D341Med (cell line): ENCODE results near the gene GTF2IRD1.
"Not testable (repeated sequence)": the region's sequence is repeated elsewhere in the genome, so short reads cannot be mapped to it uniquely, and the experiment has no call there.

Experiments used
- DNase-seq: peaks from one replicate; pipeline ENCODE4 v3.0.0; 2012; ENCODE audit warnings: low spot score

The GTF2IRD1 gene

GRCh38 chr7:74604326-74605020, 150.8 kb downstream of the GTF2IRD1 start:
- no peak for DNase-seq

GRCh38 chr7:74606101-74606908, 152.6 kb downstream of the GTF2IRD1 start:
- DNase-seq = peak; percentile 85

DNA sequence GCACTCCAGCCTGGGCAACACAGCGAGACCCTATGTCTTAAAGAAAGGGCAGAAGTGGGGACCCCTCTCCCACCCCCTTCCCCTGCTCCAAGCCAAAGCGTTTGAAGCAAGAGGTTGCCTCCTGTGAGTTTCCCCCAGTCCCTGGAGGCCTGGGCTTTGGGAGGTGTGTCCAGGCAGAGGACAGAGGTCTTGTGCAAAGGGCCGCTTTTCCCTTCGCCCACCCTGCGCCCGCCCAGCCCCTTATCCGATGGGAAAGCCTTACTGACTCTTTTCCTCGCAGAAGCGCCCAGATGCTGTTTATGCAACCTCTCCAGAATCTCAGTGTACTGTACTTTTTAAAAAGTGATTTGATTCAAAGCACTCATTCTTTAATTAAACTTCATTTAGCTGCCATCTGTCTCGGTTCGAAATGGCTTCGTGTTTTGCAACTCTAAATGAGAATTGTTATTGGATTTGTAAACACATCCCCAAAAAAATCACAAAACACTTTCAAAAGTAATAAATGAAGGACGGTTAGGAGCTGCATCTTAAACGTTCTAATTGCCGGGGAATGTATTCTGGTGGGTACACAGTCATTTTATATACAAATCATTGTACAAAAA, 153.3 kb downstream of the GTF2IRD1 start:
- DNase-seq = no peak

GRCh38 chr7:74612015-74612829, 158.5 kb downstream of the GTF2IRD1 start:
- no peak for DNase-seq

GRCh38 chr7:74615933-74616780, 162.5 kb downstream of the GTF2IRD1 start:
- no peak for DNase-seq

DNA sequence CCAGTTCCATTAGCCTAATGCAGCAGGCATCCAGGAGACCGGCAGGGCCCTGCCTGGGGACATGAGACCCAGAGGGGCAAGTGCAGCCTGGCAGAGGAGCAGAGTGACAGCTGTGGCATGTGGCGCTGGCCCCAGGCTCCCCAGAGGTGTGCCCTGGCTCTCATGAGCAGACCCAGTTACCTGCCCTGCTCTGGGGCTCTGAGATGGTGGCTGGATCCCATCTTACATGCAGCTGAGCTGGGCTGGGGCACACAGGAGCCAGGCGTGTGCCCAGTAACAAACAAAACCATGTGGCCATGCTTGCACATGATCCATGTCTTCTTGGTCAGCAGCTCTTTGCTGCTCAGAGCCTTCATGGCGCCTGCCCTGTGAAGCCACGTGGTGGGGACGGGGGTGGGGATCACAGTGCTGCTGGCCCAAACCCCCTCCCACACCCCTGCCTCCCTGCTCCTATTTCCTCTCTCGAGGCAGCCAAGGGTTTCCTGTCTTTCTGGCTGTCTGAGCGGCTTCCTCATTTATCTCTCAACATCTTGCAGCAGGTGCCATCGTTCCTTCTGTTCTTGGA, 163.6 kb downstream of the GTF2IRD1 start:
- DNase-seq = no peak

- DNase-seq = no peak
Measured at GRCh38 chr7:74619235-74619860, 165.6 kb downstream of the GTF2IRD1 start.

GRCh38 chr7:74622228-74622749, 168.6 kb downstream of the GTF2IRD1 start:
- no peak for DNase-seq

DNA sequence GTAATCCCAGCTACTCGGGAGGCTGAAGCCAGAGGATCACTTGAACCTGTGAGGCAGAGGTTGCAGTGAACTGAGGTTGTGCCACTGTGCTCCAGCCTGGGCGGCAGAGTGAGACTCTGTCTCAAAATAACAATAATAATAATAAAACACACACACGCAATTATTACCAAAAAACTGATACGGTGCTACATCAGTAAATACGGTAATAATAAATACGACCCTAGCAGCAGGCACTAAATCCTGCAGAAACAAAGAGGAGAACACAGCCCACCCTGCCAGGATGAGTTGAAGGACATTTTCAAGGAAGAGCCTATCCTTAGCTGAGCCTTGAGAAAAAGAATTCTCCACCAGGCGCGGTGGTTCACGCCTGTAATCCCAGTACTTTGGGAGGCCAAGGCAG, 169.4 kb downstream of the GTF2IRD1 start:
- DNase-seq = no peak

DNA sequence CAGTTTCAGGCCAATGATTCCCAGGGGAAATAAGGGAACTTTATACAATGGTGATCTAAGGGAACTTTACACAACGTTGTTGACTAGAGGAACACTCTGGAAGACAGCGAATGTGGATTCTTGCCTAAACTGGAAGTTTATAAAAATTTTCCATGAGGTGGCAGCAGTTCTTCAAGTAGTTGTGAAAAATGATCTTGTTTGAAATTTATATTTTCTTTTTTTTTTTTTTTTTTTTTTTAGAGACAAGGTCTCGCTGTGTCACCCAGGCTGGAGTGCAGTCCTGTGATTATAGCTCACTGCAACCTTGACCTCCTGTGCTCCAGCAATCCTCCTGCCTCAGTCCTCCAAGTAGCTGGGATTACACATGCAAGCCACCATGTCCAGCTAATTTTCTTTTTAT, 171.7 kb downstream of the GTF2IRD1 start:
- DNase-seq = no peak

DNA sequence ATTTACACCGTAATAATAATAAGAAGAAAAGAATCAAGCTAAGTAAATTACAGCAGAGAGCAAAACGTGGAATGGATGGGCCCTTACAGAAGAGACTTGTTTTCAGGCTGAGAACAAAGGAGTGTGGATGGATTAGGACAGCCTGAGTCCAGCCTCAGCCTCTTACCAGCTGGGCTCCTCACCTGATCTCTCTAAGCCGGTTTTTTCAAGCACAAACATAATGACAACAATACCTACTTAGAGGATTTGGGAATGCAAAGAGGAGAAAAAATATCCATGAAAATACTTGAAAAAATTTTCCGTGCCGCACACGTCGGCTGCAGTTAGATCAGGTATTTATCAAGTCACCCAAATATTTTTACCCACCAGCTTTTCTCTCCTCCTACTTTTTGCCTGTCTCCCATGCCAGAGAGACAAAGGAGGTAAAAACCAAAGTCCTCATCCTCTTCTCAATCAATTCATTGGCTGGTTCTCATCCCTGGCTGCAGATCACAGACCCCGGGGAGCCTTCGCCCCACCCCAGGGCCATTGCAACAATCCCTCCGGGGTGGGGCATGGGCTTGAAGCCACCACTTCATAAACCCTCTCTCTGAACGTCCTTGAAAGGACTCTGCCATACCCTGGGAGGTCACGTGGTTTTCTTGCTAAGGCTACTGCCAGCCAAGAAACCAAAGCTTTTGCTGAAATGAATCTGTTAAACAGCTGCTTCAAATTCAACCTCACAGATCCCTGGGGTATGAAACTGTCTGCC, 174.1 kb downstream of the GTF2IRD1 start:
- DNase-seq = peak; percentile 90

GRCh38 chr7:74632505-74632904, 178.8 kb downstream of the GTF2IRD1 start:
- no peak for DNase-seq

- no peak for DNase-seq
Measured at GRCh38 chr7:74633451-74633921, 179.8 kb downstream of the GTF2IRD1 start.

DNA sequence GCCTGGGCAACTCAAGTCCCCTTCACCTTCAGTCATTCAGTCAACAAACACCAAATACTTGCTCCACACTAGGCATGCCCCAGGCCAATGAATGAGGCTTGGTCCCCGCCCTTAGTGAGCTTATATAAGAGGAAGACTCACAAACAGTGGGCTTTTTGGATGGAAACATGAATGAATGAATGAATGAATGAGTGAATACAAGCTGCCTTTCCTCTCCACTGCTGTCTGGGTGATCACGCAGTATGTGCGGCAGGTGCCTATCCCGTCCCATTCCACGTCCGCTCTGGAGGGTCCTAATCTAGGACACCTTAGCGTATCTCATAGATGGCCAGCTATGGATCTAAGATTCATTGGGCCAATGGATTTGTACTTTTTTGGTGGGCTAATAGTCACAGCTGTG, 184.0 kb downstream of the GTF2IRD1 start:
- DNase-seq = no peak

- DNase-seq = not testable (repeated sequence)
Measured at GRCh38 chr7:74650055-74650454, 196.3 kb downstream of the GTF2IRD1 start.

DNA sequence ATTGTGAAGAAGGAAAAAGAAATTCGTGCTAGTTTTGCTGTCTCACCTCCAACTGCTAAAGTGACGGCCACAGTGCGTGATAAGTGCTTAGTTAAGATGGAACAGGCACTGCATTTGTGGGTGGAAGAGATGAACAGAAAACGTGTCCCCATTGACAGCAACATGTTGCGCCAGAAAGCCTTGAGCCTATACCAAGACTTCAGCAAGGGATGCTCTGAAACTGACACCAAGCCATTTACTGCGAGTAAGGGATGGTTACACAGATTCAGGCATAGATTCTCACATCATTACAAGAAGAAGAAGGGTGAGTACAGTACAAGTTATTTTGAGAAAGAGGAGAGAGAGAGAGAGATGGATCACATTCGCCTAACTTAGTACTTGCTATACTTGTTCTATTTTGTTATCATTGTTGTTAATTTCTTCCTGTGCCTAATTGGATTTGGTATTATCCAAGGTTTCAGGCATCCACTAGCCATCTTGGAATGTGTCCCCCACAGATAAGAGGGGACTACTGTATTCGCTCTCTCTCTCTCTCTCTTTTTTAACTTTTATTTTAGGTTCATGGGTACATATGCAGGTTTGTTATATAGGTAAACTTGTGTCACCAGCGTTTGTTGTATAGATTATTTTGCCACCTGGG, 196.9 kb downstream of the GTF2IRD1 start:
- DNase-seq = not testable (repeated sequence)

DNA sequence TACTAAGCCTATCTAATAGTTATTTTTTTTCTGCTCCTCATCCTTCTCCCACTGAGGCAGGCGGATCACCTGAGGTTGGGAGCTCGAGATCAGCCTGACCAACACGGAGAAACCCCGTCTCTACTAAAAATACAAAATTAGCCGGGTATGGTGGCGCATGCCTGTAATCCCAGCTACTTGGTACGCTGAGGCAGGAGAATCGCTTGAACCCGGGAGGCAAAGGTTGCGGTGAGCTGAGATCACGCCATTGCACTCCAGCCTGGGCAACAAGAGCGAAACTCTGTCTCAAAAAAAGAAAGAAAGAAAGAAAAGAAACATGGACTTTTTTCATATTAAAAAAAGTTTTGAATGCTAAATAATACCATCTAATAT, 197.4 kb downstream of the GTF2IRD1 start:
- not testable (repeated sequence) for DNase-seq
